ENCODE data around the gene GAS2L1. TPM values are rescaled to one million over a fixed set of nuclear protein-coding genes. Genes with fewer than 3 reads are reported as not detected.

GAS2L1 gene
- total RNA-seq, 1 experiment from 2014 or later, result 8.0 TPM

GRCh38 chr22:29353286-29353685 is 46.8 kb downstream of the GAS2L1 start:
- H3K27me3 Mint-ChIP-seq (ENCODE audit: low read depth), result no peaks in the 10 kb centered on the region
- Histone ChIP-seq H4K8ac (replicated peaks; ENCODE audit: insufficient read length, low read depth, low read length) (no peak overlapping the region), H2BK20ac (ENCODE audit: low read depth, low read length, poor library complexity, severe bottlenecking) (no peak overlapping the region)

More at GRCh38 chr22:29353286-29353685, 46.8 kb downstream of the GAS2L1 start:
- H3K4me2 ChIP-seq (ENCODE audit: insufficient read depth, insufficient read length, low read length), result no peak overlapping the region
- H3K27ac ChIP-seq (ENCODE audit: insufficient read length, low read depth, low read length), result no peak overlapping the region
- DNase-seq, result no peak
- H2AFZ ChIP-seq (ENCODE audit: low read length), result no peak overlapping the region
- no peak overlapping the region for H3K23ac ChIP-seq (ENCODE audit: insufficient read length, low read depth, low read length)
- no peaks in the 10 kb centered on the region for H3K9me3 ChIP-seq (ENCODE audit: control insufficient read depth, low read depth, low read length)
- no peak overlapping the region for H2BK15ac ChIP-seq (ENCODE audit: low read depth, low read length)
- TF ChIP-seq CTCF (conservative IDR thresholded peaks at IDR 0.05), result no peak
- H3K36me3 Mint-ChIP-seq (ENCODE audit: insufficient read depth in 1 of 3, low read depth in 3 of 3), result peaks cover 22 to 87% (median 59%) of the 10 kb centered on the region in 3 experiments
- no peaks in the 10 kb centered on the region for H4K20me1 ChIP-seq (ENCODE audit: control insufficient read depth, insufficient read depth, insufficient read length)
- WGBS (ENCODE audit: extremely low coverage, insufficient read length, low lambda C conversion rate), result no CpG with 5 or more reads among the region's 11 CpGs
- H3K56ac ChIP-seq (ENCODE audit: insufficient read length, low read depth, low read length), result no peak overlapping the region
- no peaks in the 10 kb centered on the region for H3K79me1 ChIP-seq (ENCODE audit: insufficient read depth, low read depth, low read length, poor library complexity, severe bottlenecking)
- no peak overlapping the region for H3K14ac ChIP-seq (ENCODE audit: insufficient read depth, low read length)
- no peaks in the 10 kb centered on the region for H3K4me1 ChIP-seq (ENCODE audit: insufficient read depth, low read length)
- no peak overlapping the region for H2BK5ac ChIP-seq (ENCODE audit: insufficient read length, low read length)
- H3K4me3 Mint-ChIP-seq, result no peak overlapping the region
- H3K27ac Mint-ChIP-seq, result no peak overlapping the region
- H2BK120ac ChIP-seq (ENCODE audit: low read depth, low read length, poor library complexity, severe bottlenecking), result no peak overlapping the region
- H4K91ac ChIP-seq (ENCODE audit: insufficient read length, low read depth, low read length), result no peak overlapping the region
- H3K23me2 ChIP-seq (ENCODE audit: insufficient read length, low read depth, low read length, poor library complexity, severe bottlenecking), result no peaks in the 10 kb centered on the region
- H4K5ac ChIP-seq (ENCODE audit: insufficient read length, low read depth, low read length), result no peak overlapping the region
- no peak overlapping the region for H3K4ac ChIP-seq (ENCODE audit: low read depth, low read length)
- H3K9me3 Mint-ChIP-seq, result no peaks in the 10 kb centered on the region
- no peak overlapping the region for H2AK5ac ChIP-seq (ENCODE audit: insufficient read length, low read length)
- H3K9ac ChIP-seq (ENCODE audit: extremely low read depth, insufficient read length, low read length), result no peak overlapping the region
- H3K4me1 Mint-ChIP-seq, result no peaks in the 10 kb centered on the region
- no peak overlapping the region for H2BK12ac ChIP-seq (ENCODE audit: insufficient read length, low read depth, low read length)
- H3K27me3 ChIP-seq (ENCODE audit: insufficient read depth, low read length), result no peaks in the 10 kb centered on the region
- H3T11ph ChIP-seq (ENCODE audit: low read length), result no peak overlapping the region
- no peak overlapping the region for H3K18ac ChIP-seq (ENCODE audit: insufficient read length, low read depth, low read length)
- H3K79me2 ChIP-seq (ENCODE audit: insufficient read depth, low read length), result no peaks in the 10 kb centered on the region
